H9 (cell line): ENCODE measurements around the gene SHMT2. TPM values are rescaled to one million over a fixed set of nuclear protein-coding genes. Genes with fewer than 3 reads are reported as not detected.

ENCODE experiments used
- DNase-seq: peaks from one replicate; pipeline ENCODE4 v3.0.0-alpha.2; 2017
- H2AFZ ChIP-seq: one replicate; pipeline ENCODE4 v1.6.1; 2013; ENCODE audit warnings: mild to moderate bottlenecking, low read length, control low read depth, moderate library complexity
- H2AK5ac ChIP-seq: 2 replicates; pipeline ENCODE4 v1.6.1; 2013; ENCODE audit warnings: low read length, control low read depth, mixed read lengths; ENCODE audit not compliant: insufficient read length
- H2BK120ac ChIP-seq: one replicate; pipeline ENCODE4 v1.6.1; 2013; ENCODE audit warnings: low read depth, mild to moderate bottlenecking, low read length, control low read depth, inconsistent platforms; ENCODE audit not compliant: poor library complexity, severe bottlenecking
- H2BK12ac ChIP-seq: 2 replicates; pipeline ENCODE4 v1.6.1; 2013; ENCODE audit warnings: low read length, control low read depth, mixed read lengths, low read depth; ENCODE audit not compliant: insufficient read length
- H2BK15ac ChIP-seq: 2 replicates; pipeline ENCODE4 v1.6.1; 2013; ENCODE audit warnings: low read depth, low read length, control low read depth
- H2BK20ac ChIP-seq: one replicate; pipeline ENCODE4 v1.6.1; 2013; ENCODE audit warnings: low read depth, mild to moderate bottlenecking, low read length, control low read depth, inconsistent platforms; ENCODE audit not compliant: poor library complexity, severe bottlenecking
- H2BK5ac ChIP-seq: 2 replicates; pipeline ENCODE4 v1.6.1; 2013; ENCODE audit warnings: low read length, control low read depth, mixed read lengths; ENCODE audit not compliant: insufficient read length
- H3K14ac ChIP-seq: 2 replicates; pipeline ENCODE4 v1.6.1; 2013; ENCODE audit warnings: low read length, control low read depth; ENCODE audit not compliant: insufficient read depth
- H3K18ac ChIP-seq: 2 replicates; pipeline ENCODE4 v1.6.1; 2013; ENCODE audit warnings: low read depth, mild to moderate bottlenecking, mixed read lengths, low read length, control low read depth; ENCODE audit not compliant: insufficient read length
- H3K23ac ChIP-seq: 2 replicates; pipeline ENCODE4 v1.6.1; 2013; ENCODE audit warnings: low read length, control low read depth, mixed read lengths, low read depth; ENCODE audit not compliant: insufficient read length
- H3K23me2 ChIP-seq: 2 replicates; pipeline ENCODE4 v1.6.1; 2013; ENCODE audit warnings: low read depth, mild to moderate bottlenecking, mixed read lengths, low read length, control low read depth; ENCODE audit not compliant: insufficient read length, poor library complexity, severe bottlenecking
- H3K27ac ChIP-seq: 2 replicates; pipeline ENCODE4 v1.5.1; 2013; ENCODE audit warnings: low read length, control low read depth, mixed read lengths, low read depth; ENCODE audit not compliant: insufficient read length
- H3K27me3 ChIP-seq: 2 replicates; pipeline ENCODE4 v1.6.1; 2013; ENCODE audit warnings: low read length, control low read depth, inconsistent platforms; ENCODE audit not compliant: insufficient read depth
- H3K4ac ChIP-seq: 2 replicates; pipeline ENCODE4 v1.6.1; 2013; ENCODE audit warnings: low read depth, mild to moderate bottlenecking, control low read depth, inconsistent platforms, low read length, moderate library complexity
- H3K4me1 ChIP-seq: 2 replicates; pipeline ENCODE4 v1.6.1; 2013; ENCODE audit warnings: low read length, control low read depth, inconsistent platforms; ENCODE audit not compliant: insufficient read depth
- H3K4me2 ChIP-seq: 2 replicates; pipeline ENCODE4 v1.6.1; 2013; ENCODE audit warnings: low read length, control low read depth, mixed read lengths; ENCODE audit not compliant: insufficient read length, insufficient read depth
- H3K56ac ChIP-seq: 2 replicates; pipeline ENCODE4 v1.6.1; 2013; ENCODE audit warnings: low read depth, mild to moderate bottlenecking, mixed read lengths, low read length, control low read depth; ENCODE audit not compliant: insufficient read length
- H3K79me1 ChIP-seq: 2 replicates; pipeline ENCODE4 v1.6.1; 2013; ENCODE audit warnings: low read depth, mild to moderate bottlenecking, moderate library complexity, low read length, control low read depth, inconsistent platforms; ENCODE audit not compliant: insufficient read depth, poor library complexity, severe bottlenecking
- H3K79me2 ChIP-seq: 2 replicates; pipeline ENCODE4 v1.6.1; 2013; ENCODE audit warnings: low read length, control low read depth, inconsistent platforms; ENCODE audit not compliant: insufficient read depth
- H3K9ac ChIP-seq: 2 replicates; pipeline ENCODE4 v1.6.1; 2013; ENCODE audit warnings: low read length, control low read depth, mixed read lengths; ENCODE audit not compliant: insufficient read length; ENCODE audit errors: extremely low read depth
- H3K9me3 ChIP-seq: one replicate; pipeline ENCODE4 v1.6.1; 2013; ENCODE audit warnings: low read depth, low read length, inconsistent platforms; ENCODE audit not compliant: control insufficient read depth
- H3T11ph ChIP-seq: one replicate; pipeline ENCODE4 v1.6.1; 2013; ENCODE audit warnings: mild to moderate bottlenecking, low read length, control low read depth, inconsistent platforms
- H4K20me1 ChIP-seq: one replicate; pipeline ENCODE4 v1.6.1; 2013; ENCODE audit not compliant: control insufficient read depth, insufficient read length, insufficient read depth
- H4K5ac ChIP-seq: 2 replicates; pipeline ENCODE4 v1.6.1; 2013; ENCODE audit warnings: low read depth, mild to moderate bottlenecking, mixed read lengths, low read length, control low read depth; ENCODE audit not compliant: insufficient read length
- H4K8ac ChIP-seq: replicated peaks from 2 replicates; pipeline ENCODE4 v1.6.1; 2013; ENCODE audit warnings: low read length, control low read depth, mixed read lengths, low read depth; ENCODE audit not compliant: insufficient read length
- H4K91ac ChIP-seq: 2 replicates; pipeline ENCODE4 v1.6.1; 2013; ENCODE audit warnings: low read depth, mild to moderate bottlenecking, moderate library complexity, mixed read lengths, low read length, control low read depth; ENCODE audit not compliant: insufficient read length
- H3K27ac Mint-ChIP-seq, 3 experiments: 2 replicates in 2 of 3; 3 replicates in 1 of 3; pipeline ENCODE4 v1.8.0; 2020 to 2021; ENCODE audit warnings: mixed read lengths in 3 of 3, mild to moderate bottlenecking in 1 of 3, moderate library complexity in 1 of 3
- H3K27me3 Mint-ChIP-seq: 2 replicates; pipeline ENCODE4 v1.8.0; 2021; ENCODE audit warnings: low read depth, mild to moderate bottlenecking, moderate library complexity, mixed read lengths
- H3K36me3 Mint-ChIP-seq, 3 experiments: 2 replicates in 2 of 3; 3 replicates in 1 of 3; pipeline ENCODE4 v1.8.0; 2020 to 2021; ENCODE audit warnings: low read depth in 3 of 3, mixed read lengths in 3 of 3; ENCODE audit not compliant: insufficient read depth in 1 of 3
- H3K4me1 Mint-ChIP-seq, 2 experiments: 2 replicates each; pipeline ENCODE4 v1.8.0; 2020; ENCODE audit warnings: mixed read lengths in 2 of 2
- H3K4me3 Mint-ChIP-seq, 2 experiments: 2 replicates in 1 of 2; 3 replicates in 1 of 2; pipeline ENCODE4 v1.8.0; 2020 to 2021; ENCODE audit warnings: mild to moderate bottlenecking in 2 of 2, mixed read lengths in 2 of 2, moderate library complexity in 1 of 2
- H3K9me3 Mint-ChIP-seq, 2 experiments: 2 replicates in 1 of 2; 3 replicates in 1 of 2; pipeline ENCODE4 v1.8.0; 2020; ENCODE audit warnings: mild to moderate bottlenecking in 2 of 2, mixed read lengths in 2 of 2, moderate library complexity in 1 of 2
- WGBS: extraction: QIAGEN DNeasy Blood & Tissue Kit; methylation state at CpG from one replicate; pipeline ENCODE4 v1.1.7; 2013; ENCODE audit warnings: missing lambda C conversion rate, low lambda C conversion rate, mixed read lengths; ENCODE audit not compliant: insufficient read length; ENCODE audit errors: extremely low coverage; 5-methylcytosine and 5-hydroxymethylcytosine counted together
- total RNA-seq: library from RNA; stranded (reverse); gene quantifications from 2 replicates; pipeline ENCODE4 v1.2.1, GENCODE V29; 2021
- TF ChIP-seq, protein P1 (sequence below): fragments of 200-600 bp; sonication (generic); conservative IDR thresholded peaks from 3 replicates; pipeline ENCODE4 v1.8.0; 2021; ENCODE audit warnings: antibody characterized with exemption, mild to moderate bottlenecking

Gene SHMT2
- total RNA-seq, 1 experiment from 2014 or later = 260 TPM

DNA sequence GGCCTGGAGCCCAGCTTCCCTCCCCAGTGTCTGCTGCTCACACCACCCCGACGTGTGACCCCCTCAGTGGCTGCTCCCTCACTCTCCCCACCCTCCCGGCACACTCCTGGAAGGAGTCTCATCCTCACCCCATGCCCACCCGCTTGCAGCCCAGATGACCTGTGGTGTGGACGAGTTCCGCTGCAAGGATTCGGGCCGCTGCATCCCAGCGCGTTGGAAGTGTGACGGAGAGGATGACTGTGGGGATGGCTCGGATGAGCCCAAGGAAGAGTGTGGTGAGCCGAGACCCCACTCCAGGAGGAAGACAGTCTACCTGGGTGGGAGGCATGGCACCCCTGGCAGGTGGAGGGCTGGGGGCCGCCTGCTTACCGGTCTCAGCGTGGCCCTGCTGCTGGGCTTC is 27.9 kb upstream of the SHMT2 start:
- Histone ChIP-seq H3K4ac (no peak overlapping the region), H3K79me2 (no peaks in the 10 kb centered on the region), H2AK5ac (no peak overlapping the region), H2BK12ac (no peak overlapping the region), H3K56ac (no peak overlapping the region), H3K4me1 (no peaks in the 10 kb centered on the region), H2BK5ac (no peak overlapping the region), H3K14ac (no peak overlapping the region), H2BK15ac (no peak overlapping the region), H4K8ac (no peak overlapping the region), H3K18ac (no peak overlapping the region), H3K79me1 (no peaks in the 10 kb centered on the region), H4K5ac (no peak overlapping the region), H4K20me1 (no peaks in the 10 kb centered on the region), H2AFZ (no peak overlapping the region), H3K4me2 (no peak overlapping the region), H3K23ac (no peak overlapping the region), H3K27me3 (no peaks in the 10 kb centered on the region), H3K9me3 (no peaks in the 10 kb centered on the region), H2BK20ac (no peak overlapping the region), H3K23me2 (no peaks in the 10 kb centered on the region), H4K91ac (no peak overlapping the region), H3K9ac (no peak overlapping the region), H2BK120ac (no peak overlapping the region), H3T11ph (no peak overlapping the region), H3K27ac (no peak overlapping the region)
- WGBS = no CpG with 5 or more reads among the region's 16 CpGs
- TF ChIP-seq, protein P1, sequence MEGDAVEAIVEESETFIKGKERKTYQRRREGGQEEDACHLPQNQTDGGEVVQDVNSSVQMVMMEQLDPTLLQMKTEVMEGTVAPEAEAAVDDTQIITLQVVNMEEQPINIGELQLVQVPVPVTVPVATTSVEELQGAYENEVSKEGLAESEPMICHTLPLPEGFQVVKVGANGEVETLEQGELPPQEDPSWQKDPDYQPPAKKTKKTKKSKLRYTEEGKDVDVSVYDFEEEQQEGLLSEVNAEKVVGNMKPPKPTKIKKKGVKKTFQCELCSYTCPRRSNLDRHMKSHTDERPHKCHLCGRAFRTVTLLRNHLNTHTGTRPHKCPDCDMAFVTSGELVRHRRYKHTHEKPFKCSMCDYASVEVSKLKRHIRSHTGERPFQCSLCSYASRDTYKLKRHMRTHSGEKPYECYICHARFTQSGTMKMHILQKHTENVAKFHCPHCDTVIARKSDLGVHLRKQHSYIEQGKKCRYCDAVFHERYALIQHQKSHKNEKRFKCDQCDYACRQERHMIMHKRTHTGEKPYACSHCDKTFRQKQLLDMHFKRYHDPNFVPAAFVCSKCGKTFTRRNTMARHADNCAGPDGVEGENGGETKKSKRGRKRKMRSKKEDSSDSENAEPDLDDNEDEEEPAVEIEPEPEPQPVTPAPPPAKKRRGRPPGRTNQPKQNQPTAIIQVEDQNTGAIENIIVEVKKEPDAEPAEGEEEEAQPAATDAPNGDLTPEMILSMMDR = no peak
- H3K27me3 Mint-ChIP-seq = no peaks in the 10 kb centered on the region
- H3K4me3 Mint-ChIP-seq = no peak overlapping the region
- H3K9me3 Mint-ChIP-seq = no peaks in the 10 kb centered on the region
- no peak for DNase-seq
- H3K4me1 Mint-ChIP-seq = no peaks in the 10 kb centered on the region
- H3K27ac Mint-ChIP-seq = no peak overlapping the region
- H3K36me3 Mint-ChIP-seq = peaks cover 53 to 98% (median 95%) of the 10 kb centered on the region in 3 experiments
